ENCODE data around the gene ZBTB43.
A peak's percentile ranks its signal among the peaks of the same experiment; 100 is the strongest.
"Not testable (repeated sequence)": the region's sequence is repeated elsewhere in the genome, so short reads cannot be mapped to it uniquely, and the experiment has no call there.

The ZBTB43 gene, protein sequence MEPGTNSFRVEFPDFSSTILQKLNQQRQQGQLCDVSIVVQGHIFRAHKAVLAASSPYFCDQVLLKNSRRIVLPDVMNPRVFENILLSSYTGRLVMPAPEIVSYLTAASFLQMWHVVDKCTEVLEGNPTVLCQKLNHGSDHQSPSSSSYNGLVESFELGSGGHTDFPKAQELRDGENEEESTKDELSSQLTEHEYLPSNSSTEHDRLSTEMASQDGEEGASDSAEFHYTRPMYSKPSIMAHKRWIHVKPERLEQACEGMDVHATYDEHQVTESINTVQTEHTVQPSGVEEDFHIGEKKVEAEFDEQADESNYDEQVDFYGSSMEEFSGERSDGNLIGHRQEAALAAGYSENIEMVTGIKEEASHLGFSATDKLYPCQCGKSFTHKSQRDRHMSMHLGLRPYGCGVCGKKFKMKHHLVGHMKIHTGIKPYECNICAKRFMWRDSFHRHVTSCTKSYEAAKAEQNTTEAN

DNA sequence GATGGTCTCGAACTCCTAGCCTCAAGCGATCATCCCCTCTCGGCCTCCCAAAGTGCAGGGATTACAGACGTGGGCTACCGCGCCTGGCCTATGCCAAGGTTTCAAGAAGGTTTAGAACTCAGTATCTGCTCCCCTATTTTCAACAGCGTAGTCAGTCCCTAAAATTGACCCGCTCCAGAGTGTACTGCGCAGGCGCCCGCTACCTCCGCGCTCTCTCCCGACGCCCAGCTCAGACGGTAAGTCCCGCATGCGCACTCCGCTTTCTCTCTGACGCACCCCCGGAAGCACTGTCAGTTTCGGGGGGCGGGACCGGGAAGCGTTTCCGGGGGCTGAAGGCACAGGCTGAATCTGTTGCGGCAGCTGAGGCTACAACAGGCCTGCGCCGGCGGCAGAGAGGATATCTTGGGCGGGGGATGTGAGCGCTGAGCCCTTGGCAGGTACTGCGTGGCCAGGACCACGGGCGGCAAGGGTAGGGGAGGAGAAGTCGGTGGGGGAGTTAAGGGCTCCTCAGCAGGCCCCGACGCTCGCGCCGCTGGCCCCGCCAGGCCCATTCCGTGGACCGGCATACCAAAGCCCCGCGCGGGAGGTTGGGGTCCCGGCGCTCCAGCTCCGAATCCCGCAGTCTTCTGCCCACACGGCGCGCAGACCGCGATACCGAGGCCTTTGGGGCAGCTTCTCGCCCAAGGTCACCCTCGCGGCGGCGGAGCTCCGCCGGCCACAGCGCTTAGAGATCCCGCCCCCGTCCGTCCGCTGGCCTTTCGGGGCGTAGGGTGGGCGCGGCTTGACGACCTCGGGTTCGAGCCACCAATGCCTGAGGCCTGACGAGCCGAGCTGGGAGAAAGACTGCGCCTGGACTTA, at the start of gene ZBTB43:
ZBTB43 (plus strand) TSS at position 345 of the 858 bp plus-strand sequence. CDS start 27,470 bp downstream, outside the sequence.
- peak; percentile 81 for DNase-seq

DNA sequence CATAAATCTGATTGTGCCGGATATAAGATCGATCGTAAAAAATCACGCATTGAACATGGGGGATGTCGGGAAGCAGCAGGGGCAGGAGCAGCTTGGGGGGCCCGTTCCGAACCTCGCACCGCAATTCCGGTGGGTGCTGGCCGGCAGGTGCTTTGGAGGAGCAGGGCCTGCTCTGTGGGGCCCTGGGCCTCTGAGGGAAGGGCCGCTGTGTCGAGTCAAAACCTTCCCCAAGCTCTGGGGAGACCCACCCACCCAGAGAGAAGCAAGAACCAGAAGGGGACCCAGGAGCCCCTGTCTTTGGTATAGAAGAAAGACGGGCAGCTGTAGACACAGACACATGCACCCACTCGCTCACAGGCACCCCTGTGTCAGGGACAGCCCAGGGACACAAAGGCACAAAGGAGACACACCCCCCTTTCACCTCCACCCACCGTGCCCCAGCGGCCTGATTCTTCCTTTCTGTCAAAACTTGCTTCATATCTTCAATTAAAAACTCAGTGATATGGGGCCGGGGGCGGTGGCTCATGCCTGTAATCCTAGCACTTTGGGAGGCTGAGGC, 49.4 kb upstream of the ZBTB43 start:
- no peak for DNase-seq

DNA sequence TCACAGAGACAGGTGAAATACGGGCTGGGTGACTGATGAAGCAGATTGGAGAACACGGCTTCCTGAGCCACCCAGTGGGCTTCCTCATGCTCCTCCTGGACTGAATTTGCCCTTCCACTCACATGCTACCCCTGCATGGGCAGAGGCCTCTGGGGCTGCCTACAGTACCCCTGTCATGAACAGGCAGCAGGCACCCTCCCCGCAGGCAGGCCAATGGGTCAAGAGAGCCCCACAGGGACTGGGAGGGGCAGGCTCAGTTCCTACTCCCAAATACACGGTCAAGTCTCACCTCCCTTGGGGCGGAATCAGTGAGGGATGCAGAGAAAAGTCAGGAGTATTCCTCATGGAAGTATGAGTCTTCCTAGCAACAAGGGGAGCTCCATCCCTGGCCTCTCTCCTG, 48.6 kb upstream of the ZBTB43 start:
- DNase-seq: no peak

DNA sequence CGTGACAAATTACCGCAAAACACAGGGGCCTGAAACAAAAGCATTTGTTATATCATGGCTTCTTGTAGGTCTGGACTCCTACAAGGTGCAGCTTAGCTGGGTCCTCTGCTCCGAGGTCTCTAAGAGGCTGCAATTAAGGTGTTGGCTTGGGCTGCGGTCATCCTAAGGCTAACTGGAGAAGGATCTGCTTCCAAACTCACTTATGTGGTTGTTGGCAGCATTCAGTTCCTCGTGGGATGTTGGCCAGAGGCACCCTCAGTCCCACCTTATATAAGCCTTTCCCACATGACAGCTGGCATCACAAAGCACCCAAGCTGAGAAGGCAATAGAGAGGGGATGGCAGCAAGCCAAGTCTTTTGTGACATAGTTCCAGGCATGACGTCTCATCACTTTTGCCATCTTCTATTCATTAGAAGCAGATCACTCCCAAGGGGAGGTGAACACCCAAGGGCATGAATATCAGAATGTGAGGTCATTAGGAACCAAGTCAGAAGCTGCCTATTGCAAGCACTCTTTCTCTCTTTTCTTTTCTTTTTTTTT, 47.9 kb upstream of the ZBTB43 start:
- peak; percentile 57 for DNase-seq

DNA sequence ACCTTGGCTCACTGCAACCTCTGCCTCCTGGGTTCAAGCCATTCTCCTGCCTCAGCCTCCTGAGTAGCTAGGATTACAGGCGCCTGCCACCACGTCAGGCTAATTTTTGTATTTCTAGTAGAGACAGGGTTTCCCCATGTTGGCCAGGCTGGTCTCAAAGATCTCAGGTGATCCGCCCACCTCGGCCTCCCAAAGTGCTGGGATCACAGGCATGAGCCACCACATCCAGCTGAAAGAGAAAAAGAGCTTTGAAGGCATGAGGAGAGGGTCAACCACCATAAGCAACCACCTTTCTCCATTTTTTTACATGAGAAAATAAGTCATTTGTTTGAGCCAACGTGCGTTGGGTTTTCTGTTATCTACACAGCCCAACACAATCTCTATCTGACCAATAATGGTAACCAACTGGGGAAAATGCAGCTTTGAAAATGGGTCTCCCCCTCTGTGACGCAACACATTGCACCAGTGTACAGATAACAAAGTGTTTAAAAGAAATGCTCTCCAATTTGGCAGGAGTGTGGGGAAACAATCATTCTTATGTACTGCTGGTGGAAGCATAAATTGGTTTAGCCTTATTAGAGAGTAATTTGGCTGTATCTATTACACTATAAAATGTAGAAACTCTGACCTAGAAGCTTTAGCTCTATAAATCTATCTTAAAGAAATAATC, 45.8 kb upstream of the ZBTB43 start:
- no peak for DNase-seq

DNA sequence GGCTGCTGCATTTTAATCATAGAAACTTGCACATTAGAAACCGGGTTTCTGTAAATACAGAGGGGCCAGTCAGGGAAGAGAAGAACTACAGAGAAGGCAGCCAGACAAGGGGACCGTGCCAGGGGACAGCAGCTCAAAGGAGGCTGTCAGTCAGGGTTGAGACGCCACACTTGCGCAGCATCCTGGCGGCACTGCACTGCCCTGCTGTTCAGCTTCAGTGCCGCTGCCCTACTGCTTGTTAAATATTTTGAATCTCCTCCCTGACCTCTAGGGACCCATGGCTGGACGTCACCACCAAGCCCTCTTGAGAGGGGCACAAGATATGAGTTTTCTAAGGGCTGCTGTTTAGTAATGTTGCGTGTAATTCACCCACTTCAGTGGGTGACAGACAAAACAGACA, 43.6 kb upstream of the ZBTB43 start:
- no peak for DNase-seq

DNA sequence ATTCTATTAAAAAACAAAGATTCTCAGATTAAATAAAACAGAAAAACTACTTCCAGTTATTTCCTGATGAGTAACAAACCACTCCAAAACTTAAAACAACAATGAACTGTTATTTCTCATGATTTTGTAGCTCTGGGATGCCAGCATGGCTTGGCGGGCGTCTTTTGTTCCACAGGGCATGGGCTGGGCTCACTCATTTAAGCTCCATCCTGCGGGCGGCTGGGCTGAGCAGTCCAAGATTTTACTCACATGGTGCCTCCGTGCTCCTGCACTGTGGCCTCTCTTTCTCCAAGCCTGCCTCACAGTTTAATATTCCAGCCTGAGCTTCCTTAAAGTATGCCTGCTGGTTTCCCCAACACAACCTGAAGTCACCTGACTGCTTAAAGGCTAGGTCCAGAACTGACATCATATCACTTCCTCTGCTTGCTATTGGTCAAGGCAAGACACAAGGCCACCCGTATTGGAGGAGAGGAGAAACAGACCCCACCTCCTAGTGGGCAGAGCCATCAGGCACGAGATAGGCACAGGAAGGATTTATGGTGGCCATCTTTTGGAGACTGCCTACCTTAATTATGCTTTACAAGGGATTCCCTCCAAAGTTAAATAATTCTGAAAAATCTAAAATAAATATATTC, 41.6 kb upstream of the ZBTB43 start:
- DNase-seq: no peak

DNA sequence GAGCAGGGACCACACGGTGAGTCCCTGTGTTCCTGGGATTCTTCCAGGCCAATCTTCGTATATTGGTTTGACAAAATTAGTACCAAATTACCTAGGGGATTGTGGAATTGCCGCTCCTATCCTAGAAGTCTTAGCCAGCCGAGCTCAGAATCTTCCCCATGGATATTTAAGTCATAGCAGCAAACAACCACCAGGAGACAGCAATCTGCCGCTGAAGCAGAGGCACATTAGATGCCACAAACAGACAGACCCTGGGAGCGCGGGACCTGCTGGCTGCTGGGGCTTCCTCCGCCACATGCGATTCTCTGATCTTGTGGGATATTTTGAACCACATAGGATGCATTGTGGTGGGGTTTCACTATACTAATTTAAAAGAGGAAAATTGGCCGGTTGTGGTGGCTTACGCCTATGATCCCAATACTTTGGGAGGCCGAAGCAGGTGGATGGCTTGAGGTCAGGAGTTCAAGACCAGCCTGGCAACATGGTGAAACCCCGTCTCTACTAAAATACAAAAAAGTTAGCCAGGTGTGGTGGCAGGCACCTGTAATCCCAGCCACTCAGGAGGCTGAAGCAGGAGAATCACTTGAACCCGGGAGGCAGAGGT, 31.7 kb upstream of the ZBTB43 start:
- no peak for DNase-seq

DNA sequence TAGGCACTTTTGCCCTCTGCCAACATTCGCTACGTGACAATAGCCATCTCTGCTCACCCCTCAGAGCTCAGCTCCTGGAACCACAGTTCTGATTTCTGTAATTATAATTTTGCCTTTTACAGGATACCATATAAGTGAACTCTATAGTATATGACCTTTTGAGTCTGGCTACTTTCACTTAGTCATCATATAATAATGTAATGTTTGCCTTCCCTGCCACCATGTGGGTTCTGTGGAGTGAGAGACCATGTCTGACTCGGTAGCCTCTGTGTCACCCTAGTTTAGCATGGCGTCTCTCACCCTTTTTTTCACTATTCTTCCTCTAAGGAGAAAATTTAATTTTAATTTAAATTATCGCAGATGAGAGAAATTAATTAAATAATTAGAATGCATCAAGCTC, 28.9 kb upstream of the ZBTB43 start:
- DNase-seq: no peak

DNA sequence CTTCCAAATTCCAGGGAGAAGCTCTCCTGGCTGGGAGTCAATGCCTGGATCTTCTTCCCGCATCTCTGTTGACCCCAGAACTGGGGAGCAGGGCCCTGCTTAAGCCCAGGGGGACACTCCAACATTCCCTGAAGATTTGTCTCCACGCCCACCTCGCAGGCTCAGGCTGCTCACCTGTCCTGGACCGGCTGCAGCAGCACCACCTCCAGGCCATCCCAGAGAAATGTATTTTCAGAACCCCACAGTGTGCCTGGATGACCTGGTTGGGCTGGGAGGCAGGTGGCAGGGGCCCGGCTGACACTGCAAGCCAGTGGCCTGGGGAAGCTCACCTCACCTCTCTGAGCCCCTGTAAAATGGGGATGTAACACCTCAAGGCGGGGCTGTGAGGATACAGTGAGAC, 27.1 kb upstream of the ZBTB43 start:
- no peak for DNase-seq

DNA sequence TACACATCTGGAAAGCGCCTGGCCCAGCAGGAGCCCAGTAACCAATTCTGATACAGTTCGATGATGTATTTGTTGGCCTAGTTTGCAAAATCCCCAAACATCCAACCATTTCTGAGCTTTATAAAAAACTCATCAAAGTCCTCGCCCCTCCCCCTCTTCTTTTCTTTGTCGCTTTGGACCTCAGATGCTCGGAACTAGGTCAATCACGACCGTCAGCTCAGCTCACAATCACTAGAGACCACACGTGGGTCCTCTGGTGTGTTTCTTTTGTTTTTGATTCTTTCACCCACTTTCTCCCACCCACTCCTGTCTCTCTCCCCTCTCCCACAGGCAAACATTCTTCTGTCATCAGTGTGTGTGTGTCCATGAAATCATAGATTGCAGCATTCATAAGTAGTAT, 26.7 kb upstream of the ZBTB43 start:
- no peak for DNase-seq

DNA sequence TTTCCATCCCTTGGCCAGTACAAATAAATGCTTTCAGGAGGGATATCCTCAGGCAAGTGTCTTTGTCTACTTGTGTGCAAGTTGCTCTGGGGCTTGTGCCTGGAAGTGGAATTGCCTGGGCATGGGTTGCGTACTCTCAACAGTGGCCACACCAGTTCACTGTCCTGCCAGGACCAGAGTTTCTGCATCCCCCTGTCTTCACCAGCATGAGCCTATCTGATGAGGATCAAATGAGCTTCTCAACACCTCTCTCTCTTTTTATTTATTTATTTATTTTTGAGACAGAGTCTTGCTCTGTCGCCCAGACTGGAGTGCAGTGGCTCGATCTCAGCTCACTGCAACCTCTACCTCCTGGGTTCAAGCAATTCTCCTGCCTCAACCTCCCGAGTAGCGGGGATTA, 26.1 kb upstream of the ZBTB43 start:
- DNase-seq: not testable (repeated sequence)

DNA sequence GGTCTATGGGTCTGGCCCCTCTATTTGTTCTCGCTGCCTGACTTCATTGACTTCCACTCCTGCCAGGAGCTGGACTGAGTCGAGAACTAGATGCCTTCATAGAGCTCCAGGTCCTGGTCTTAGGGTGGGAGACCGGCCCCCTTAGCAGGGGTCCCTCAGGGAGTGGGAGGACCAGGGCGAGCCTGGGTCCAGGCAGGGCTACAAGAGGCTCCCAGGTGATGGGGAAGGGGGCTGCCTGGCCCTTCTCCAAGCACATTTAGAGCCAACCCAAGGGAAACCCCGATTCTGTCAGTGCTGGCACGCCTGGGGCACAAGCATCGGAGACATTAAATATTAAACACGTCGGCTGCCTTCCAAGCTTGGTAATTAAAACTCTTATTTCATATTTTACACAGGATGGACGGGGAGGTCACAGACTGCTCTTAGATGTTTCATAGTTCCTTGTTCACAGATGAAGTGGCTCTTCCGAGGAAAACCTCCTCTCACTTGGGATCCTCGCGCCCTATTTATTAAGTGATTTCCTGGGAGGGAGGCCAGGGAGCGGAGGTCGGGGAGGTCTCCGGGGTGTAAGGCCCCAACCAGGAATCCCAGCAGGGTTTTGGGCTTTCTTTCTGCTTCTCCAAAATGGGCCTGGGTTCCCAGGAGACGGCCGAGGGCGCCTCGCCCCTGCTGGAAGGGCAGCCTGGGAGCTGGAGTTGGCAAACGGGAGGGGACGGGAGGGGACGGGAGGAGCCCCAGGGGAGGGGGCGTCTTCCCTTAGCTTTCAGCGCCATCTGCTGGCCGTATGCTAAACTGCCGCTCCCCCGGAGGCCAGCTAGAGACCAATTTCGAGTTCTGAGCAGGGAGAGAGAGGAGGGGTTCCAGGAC, 23.4 kb upstream of the ZBTB43 start:
- peak; percentile 48 for DNase-seq

DNA sequence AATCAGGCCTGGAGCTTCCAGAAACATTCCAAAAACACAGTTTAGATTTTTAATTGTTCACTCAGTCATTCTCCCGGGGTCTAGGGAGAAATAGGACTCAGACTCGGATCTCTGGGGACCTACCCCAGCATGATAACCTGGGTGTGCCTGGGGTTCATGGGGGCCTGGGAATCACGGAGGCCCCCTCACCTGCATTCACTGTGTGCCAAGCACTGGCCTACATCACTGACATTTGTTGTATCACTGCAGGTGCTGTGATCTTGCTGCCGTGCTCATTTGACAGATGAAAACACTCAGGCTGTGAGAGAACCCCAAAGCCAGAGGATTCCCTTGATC, 22.8 kb upstream of the ZBTB43 start:
- DNase-seq: no peak

DNA sequence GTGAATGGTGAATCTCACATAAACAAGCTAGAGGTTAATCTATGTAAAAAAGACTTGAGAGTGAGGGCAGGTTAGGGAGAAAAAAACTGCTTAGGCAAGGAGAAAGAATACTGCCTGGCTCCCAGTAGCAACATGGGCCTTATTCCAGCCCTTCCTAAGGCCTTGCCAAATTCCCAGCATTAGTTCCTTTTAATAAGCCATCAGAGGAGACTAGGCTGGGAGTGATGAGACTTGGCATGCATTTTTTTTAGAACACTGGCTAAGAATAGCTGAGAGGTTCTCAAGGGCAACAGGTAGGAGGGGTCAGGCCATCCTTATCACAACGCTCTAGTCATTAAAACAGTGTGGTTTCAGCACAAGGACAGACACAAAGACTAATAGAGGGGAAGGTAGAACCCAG, 20.9 kb upstream of the ZBTB43 start:
- no peak for DNase-seq

DNA sequence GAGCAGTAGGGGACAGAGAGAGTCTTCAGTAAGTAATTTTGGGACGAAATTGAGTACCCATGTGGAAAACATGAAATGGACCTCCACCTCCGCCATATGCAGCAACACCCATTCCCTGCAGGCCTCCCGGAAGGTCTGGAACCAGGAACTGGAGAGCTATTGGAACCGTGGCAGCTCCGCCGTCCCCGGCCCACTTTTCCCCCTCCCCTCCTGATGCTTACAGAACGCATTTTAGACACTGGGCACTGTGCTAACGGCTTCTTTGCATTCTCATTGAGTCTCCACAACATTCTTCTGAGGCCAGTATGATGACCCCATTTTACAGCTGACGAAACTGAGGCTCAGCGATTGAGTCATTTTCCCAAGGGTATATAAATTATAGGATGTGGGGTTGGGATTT, 20.4 kb upstream of the ZBTB43 start:
- DNase-seq: no peak

DNA sequence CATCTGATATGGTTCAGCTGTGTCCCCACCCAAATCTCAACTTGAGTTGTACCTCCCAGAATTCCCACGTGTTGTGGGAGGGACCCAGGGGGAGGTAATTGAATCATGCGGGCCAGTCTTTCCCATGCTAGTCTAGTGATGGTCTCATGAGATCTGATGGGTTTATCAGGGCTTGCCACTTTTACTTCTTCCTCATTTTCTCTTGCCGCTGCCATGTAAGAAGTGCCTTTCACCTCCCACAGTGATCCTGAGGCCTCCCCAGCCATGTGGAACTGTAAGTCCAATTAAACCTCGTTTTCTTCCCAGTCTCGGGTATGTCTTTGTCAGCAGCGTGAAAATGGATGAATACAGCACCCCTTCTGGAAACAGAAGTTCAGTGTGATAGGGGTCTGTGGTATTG, 20.0 kb upstream of the ZBTB43 start:
- not testable (repeated sequence) for DNase-seq

DNA sequence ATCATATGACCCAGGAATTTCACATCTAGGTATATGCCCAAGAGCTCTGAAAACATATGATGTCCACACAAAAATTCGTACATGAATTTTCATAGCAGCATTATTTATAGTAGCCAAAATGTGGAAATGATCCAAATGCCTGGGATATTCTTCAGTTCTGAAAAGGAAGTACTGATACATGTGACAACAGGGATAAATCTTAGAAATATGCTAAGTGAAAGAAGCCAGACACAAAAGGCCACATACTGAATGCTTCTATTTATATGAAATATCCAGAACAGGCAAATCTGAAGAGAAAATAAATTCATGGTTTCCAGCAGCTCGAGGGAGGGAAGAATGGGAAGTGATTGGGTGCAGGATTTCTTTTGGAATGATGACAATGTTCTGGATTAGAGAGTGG, 16.8 kb upstream of the ZBTB43 start:
- no peak for DNase-seq

DNA sequence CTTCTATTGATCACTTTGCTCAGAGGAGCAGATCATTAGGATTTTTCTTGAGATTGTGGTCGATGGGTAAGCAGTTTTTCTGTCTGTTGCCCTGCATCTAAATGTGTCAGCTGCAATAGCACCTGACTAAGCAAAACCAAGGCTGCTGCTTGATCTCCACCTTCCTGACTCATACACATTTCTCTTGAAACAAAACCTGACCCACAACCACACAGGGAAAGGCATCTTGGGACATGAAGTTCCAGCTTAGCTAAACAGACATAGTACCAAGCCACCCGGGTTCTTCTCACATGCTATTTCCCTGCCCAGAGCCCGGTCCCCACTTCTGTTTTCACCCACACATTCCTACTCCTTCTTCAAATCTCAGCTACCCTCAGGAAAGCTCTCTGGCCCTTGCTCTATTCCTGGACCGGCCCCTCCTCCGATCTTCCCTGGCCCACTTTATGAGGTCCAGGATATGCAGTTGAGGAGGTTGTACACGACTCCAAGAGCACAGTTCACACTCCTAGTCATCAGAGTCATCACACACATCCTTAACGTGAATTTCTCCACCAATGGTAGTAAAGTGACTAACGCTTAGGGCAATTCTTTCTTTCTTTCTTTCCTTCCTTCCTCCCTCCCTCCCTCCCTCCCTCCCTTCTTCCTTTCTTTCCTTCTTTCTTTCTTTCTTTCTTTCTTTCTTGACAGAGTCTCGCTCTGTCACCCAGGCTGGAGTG, 16.0 kb upstream of the ZBTB43 start:
- no peak for DNase-seq

DNA sequence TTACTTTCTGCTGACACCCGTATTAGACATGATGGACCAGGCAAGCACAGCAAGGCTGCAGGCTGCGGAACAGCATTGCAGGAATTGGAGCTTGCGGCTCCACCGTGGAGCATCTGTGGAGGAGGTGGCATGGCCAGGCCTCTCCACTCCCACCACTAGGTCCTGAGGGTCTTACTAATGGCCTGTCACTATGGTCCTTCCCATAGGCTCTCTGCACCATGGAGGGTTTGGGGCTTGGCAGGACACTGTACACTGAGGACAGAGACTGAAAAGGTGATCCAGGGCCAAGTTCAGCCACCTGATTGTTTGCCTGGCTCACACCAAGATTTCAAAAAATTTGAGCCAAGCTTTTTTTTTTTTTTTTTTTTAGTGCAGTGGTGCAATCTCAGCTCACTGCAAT, 14.3 kb upstream of the ZBTB43 start:
- no peak for DNase-seq
